Muscle of back (tissue), 11 donors: Measurements from ENCODE around the gene UBE3C. TPM values are rescaled to one million over a fixed set of nuclear protein-coding genes. Genes with fewer than 3 reads are reported as not detected.

Experiments
- DNase-seq, 3 donors: peaks; one replicate each; pipeline versions ENCODE4 v3.0.0 to v3.0.0-alpha.2; 2013
- polyA plus RNA-seq, 10 donors: library from polyadenylated mRNA; unstranded; fragments of 120-200 nt; gene quantifications; one replicate each; pipeline ENCODE4 v1.2.1, GENCODE V29; 2013; ENCODE audit not compliant: insufficient read length in 10 of 10

The UBE3C gene
- polyA plus RNA-seq, 10 donors, result 30.4 to 39.0 (median 34.7) TPM

DNA sequence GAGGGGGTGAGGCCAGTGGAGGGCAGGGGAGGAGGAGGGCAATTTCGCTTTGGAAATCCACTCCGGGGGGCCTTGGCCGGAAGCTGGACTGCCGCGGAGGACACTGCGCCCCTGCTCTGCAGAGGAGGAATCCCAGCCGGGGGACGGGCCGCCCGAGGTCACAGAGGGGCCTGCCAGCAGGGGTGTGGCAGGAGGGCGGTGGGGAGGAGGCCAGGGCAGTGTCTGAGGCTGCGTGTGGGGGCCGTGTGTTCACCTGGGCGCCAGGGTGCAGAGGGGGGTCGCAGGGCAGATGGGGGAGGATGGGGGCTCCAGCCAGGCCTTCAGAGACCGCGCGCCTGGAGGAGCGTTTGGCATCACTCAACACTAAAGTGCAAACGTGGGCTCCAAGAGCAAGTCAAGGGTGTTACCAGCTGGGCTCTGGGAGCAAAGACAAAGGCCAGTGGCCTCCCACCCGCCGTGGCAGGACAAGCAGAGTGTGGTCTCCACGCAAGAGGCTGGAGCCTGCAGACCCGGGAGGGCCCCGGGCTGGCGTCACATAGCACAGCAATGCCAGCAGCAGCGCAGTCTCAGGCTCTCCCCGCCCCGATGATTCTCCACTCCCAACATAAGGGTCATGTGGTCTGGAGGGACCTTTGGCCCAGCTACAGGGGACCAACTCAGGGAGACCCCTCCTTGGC, 152.8 kb downstream of the UBE3C start:
- DNase-seq, result no peak

DNA sequence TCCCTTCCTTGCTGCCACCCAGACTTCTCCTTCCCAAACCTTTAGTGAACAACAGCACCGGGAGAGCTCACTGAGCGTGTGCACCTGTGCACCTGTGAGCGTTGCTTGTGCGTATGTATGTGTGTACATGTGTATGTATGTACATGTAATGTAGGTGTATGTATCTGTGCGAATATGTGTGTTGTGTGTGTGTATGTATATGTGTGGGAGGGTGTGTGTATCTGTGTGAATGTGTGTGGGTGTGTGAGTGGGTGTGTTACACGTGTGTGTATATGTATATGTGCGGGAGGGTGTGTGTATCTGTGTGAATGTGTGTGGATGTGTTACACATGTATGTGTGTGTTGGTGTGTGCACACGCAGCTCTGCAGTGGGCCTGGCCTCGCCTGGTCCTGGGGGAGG, 153.5 kb downstream of the UBE3C start:
- DNase-seq, result no peak

DNA sequence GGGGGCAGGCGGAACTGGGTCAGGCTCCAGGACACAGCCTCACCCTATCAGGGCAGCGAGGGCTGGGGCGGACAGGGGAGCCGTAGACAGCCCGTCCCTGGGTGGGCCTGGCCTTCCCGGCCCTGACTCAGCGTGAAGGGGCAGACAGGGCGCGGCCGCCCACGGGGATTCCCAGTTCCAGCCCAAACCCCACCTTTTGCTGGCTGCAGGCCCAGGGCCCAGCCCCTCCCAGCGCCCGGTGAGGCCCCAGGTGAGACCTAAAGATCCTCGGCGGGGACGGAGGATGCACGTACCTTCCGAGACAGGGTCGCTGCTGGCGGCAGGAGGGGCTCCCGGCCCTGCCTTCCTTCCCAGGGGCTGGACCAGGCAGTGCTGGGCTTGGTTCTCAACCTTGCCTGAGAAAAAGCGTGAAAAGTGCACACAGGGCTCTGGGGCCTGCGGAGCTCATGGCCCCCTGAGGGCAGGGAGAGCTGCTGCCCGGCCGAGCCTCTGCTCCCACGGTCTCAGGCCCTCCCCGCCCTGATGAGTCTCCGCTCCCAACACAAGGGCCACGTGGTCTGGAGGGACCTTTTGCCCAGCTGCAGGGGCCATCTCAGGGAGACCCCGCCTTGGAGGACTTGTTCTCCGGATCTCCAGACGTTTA, 154.2 kb downstream of the UBE3C start:
- no peak for DNase-seq

DNA sequence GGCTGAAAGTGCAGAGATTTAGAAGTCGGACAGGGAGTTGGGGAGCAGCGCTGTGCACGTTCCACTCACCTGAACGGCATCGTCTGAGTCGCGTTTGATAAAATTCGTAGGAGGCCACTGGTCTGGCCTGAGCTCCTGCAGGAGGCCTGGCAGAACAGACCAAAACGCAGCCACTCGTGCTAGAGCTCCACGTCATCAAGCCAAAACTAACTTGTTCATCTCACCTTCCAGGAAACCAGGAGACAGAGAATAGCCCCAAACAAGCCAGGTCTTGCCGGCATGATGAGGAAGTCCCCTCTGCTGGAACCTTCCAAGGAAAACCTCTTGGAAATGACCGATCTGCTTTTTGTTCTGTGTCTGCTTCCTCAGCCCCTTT, 154.7 kb downstream of the UBE3C start:
- no peak for DNase-seq

DNA sequence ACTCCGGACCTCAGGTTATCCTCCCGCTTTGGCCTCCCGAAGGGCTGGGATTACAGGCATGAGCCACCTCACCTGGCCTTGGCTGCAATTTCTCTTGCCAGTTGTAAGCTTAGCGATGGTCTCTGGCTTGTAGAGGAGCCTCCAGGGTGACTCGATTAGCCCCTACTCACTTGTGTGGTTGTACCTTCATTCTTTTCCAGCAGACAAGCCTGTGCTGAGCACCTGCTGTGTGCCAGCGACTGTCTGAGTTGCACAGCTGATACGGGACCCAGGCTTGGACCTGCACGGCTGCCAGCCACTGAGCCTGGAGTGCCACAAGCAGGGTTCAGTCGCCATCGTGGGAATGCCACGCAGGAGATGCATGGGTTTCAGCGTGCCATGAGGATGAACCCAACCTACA, 156.0 kb downstream of the UBE3C start:
- no peak for DNase-seq

DNA sequence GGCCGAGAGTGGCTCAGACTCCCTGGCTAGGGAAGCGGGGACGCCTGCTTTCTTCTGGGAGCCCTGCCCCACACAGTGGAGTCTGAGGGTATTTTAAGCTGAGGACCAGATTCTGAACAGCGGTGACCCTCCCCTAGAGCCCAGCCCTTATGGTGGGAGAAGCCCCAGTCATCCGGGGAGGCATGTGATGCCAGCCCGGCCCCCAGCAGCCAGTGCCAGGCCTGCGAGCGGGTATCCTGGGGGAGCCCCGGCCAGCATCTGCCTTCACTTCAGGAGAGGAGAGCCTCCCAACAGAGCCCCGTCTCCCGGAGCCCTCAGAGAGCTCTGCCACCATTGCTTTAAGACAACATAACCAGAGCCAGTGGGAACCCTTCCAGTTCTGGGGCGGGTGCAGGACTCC, 156.6 kb downstream of the UBE3C start:
- DNase-seq, result no peak

DNA sequence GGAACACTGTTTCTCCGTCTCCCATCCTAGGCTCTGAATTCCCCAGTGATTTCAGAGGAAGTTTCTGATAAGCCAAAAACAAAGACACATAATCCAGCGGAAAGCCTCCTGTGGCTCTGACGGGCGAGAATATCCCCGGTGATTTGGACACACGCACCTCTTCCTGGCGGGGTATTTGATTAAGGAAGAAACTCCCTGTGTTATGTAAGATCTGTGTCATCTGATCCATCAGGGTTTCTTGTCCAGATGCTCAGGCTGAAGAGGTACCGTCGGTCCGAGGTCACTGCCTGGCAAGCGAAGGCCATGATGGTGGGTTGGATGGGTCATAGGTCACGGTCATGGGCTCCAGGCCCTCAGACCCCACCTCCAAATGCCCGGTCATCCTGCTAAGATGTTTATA, 158.5 kb downstream of the UBE3C start:
- no peak for DNase-seq

DNA sequence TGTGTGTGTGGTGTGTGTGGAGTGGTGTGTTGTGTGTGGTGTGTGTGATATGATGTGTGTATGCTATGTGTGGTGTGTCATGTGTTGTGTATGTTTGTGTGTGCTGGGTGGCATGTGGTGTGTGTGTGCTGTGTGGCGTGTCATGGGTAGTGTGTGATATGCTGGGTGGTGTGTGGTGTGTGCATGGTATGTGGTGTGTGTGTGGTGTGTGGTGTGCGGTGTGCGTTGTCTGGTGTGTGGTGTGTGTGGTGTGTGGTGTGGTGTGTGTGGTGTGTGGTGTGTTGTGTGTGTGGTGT, 160.5 kb downstream of the UBE3C start:
- DNase-seq, result no peak

DNA sequence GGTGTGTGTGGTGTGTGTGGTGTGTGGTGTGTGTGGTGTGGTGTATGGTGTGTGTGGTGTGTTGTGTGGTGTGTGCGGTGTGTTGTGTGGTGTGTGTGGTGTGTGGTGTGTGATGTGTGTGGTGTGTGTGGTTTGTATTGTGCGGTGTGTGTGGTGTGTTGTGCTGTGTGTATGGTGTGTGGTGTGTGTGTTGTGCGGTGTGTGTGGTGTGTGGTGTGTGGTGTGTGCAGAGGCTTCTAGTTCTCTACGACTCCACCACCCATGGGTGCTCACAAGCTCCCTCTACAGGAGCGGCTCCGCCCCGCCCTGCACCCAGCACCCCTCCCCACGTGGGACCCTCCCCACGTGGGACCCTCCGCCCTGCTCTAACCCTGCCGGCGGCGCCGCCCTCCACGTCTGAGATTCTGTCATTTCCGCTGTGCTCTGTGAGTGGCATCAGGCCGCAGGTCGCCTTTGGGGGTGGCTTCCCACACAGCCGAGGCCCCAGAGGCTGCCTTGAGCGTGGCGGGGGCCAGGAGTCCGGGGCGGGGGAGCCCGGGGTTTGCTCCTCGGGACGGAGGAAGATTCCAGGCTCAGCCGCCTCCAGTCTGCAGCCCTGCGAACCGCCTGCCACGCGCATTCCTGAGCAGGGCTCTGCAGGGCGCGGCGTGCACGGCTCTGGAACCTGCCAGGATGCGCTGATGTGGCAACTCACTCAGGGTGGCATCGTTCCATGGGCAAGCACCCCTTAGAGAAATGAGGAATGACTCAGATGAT, 161.1 kb downstream of the UBE3C start:
- DNase-seq, result no peak

DNA sequence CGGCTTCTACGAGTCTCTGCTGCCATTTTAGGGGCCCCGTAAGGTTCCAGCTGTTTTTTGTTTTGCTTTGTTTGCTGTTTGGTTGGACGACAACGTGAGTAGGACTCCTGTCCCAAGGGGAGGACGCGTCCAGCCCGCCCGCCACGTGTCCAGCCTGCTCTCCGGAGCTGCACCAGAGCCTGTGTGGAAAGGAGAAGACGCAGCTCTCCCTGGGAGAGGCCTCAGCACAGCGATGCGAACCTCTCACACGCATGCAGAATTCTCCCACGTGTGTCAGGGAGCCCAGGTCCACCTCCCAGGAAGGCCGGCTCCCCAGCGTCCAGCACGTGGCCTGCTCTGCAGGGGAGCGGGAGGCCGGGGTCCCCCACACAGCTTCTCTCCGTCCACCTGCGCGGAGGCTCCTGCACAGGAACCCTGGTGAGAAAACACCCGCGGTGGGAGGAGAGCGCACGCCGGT, 161.7 kb downstream of the UBE3C start:
- DNase-seq, result peak in 2 of 3 donors; percentile 36 to 84

DNA sequence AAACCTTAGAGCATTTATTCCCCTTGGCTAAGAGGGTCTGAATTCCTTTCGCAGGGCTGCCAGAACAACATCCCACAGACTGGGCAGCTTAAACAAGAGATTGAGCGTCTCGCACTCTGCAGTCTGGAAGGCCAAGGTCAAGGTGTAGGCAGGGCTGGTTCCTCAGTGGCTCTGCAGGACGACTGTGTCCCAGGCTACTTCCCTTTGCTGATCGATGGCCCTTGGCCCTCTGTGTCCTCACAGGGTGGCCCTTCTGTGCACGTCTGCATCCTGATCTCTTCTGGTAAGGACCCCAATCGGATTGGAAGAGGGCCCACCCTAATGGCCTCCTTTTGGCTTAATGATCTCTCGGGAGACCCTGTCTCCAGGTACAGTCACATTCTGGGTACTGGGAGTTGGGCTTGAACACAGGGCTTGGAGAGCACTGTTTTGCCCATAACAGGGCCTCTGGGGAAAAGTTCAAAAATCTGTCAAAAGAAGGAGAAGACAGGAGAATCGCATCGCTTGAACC, 162.9 kb downstream of the UBE3C start:
- no peak for DNase-seq

DNA sequence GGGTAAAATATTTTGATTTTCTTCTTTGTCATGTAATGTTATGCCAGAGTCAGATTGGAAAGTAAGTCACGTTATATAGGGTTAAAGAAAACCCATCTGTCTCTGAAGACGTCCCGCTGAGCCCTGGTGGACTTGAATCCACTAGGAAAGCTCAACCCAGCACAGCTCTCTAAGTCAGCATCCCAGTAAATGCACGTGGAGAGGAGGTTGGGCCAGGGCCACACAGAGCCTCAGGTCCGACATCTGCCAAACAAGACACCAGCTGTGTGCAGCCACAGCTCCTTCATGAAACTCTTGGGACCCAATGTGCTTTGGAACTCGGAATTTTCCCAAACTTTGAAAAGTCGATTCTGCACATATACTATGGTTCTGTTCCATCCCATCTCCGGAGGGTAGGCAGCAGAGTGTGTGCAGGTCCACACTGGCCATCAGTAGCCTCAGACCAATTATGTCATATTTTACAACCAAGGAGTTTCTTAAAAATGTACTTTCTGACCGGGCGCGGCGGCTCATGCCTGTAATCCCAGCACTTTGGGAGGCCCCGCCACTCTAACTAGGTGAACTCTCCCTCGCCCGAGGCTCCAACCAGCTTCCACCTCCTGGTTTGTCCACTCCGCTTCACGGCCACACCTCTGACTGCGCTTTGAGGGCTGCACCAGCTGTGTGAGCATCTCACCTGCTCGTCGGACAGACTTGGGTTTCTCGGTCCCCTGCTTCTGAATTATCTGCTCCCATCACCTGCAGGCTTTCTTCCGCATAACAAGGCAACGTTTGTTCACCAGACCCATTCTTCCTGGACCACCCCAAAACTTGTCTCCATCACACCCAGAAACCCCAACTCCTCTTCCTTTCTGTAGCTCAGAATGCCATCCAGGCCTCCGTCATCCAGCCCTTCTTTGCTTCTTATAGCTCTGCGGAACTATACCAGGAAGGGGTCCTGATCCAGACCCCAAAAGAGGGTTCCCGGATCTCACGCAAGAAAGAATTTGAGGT, 168.4 kb downstream of the UBE3C start:
- DNase-seq, result peak in 2 of 3 donors; percentile 46 to 80

DNA sequence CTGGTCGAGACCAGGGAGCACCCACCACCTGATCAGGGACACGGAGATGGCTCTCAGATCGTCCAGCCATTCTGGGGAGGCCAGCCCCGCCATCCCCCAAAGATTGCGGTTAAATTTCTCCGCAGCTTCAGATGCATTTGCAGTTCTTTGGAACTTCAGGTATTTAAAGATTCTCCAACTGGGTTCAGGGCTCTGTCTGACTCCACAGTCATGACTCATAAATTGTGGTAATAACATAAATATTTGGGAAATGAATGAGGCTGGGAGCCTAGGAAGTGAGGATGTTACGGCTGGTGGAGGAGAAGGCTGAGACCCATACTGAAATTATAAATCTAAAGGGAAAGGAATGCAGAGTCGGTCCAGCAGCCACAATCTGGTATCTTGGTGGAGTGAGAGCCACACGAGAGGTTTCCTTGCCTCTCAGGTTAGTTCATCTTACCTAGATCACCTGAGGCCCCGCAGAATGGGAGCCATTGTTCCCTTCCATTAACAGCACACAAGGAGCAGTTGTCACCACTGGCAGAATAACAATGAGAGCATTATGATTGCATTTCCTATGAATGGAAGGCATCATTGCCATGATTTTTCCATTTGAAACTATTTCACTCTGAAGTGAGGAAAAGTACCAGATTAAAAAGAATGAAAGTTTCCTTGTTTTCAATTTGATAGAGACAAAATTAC, 171.4 kb downstream of the UBE3C start:
- DNase-seq, result peak in 1 of 3 donors; percentile 93

DNA sequence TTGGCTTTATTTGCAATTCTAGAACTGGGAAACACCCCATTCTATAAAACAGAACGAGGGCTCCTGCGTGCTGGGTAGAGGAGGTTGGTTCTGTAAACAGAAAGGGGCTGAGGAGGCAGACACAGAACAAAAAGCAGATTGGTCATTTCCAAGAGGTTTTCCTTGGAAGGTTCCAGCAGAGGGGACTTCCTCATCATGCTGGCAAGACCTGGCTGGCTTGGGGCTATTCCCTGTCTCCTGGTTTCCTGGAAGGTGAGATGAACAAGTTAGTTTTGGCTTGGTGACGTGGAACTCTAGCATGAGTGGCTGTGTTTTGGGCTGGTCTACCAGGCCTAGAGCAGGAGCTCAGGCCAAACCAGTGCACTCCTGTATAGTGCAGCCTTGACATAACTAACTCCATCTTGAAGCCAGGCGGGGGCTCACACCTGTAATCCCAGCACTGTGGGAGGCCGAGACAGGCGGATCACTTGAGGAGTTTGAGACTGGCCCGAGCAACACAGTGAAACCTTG, 172.0 kb downstream of the UBE3C start:
- no peak for DNase-seq

DNA sequence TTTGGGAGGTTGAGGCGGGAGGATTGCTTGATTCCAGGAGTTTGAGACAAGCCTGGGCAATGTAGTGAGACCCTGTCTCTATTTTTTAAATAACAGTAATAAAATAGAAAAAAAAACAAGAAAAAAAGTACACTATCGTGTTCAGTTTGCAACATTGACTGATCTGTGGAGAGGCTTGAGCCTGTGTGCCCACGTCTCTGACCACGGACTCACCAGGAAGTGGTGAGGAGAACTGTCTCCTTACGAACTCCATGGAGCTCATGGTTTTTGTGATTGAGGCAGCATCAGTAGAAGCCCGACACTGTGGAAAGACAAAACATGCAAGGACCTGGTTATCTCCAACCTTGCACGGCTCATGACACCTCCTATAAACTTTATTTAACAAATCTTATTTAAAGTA, 174.2 kb downstream of the UBE3C start:
- DNase-seq, result no peak

DNA sequence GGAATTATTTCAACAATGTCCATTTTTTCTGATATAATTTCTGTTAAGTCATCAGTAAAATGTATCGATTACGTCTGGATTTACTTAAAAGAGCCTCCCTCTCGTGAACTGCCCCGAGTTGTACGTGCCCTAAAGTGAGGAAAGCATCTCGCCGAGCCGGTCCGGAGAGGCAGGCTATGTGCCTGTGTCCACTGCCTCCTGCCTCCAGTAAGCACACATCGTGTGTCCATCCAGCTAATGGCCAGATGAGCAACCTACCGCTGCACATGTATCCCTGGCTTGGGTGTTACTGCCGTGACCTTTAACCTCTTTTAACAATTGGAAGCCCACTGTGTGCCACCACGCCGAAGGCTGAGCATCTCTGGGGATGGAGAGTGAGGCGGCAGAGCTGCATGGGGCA, 174.9 kb downstream of the UBE3C start:
- no peak for DNase-seq

DNA sequence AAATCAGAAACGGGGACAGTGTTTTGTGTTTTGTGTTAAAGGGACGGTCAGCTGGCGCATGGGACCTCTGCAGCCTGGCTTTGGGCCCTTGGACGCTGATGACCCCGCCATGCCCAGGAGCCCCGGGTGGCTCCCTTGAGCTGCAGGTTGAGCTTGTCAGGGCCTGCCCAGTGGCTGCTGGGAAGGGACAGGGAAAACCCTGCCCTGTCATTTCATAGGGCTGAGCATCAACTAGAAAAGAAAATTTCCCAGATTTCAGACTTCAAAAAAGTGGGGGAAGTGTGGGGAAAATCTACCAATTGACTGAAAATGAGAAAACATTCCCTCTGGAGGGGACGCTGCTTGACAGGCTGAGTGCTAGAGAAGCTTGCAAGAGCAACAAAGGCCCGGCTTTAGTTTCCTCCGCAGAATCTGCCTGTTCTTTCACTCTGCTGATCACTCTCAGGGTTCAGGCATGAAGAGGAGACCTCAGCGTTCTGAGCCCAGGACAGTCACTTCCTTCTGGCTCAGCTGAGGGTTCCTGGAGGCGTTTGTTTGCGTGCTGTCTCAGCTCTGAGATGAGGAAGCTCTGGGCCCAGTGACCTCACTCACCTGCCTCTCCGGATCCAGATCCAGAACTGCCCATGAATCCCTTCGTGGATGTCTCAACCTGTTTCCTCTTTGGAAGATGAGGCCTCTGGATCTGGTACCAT, 179.4 kb downstream of the UBE3C start:
- DNase-seq, result no peak
